Measurements from ENCODE around the gene ABI2. TPM values are rescaled to one million over a fixed set of nuclear protein-coding genes. Genes with fewer than 3 reads are reported as not detected.

ABI2 gene
- total RNA-seq, 1 donor from 2014 or later = 161 TPM

DNA sequence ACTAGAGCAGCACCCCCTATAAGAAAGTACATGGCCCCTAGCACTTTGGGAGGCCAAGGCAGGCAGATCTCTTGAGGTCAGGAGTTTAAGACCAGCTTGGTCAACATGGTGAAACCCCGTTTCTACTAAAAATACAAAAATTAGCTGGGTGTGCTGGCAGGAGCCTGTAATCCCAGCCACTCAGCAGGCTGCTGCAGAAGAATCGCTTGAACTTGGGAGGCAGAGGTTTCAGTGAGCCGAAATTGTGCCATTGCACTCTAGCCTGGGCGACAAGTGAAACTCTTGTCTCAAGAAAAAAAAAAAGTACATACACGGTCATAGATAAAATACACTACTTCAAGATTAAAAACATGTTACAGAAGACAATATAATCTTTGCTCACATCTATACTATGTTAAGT lies 143.1 kb downstream of the ABI2 start:
- no peak overlapping the region for H2AFZ ChIP-seq (replicated peaks)
- no peaks in the 10 kb centered on the region for H3K9me3 ChIP-seq (ENCODE audit: low read depth)
- no peak overlapping the region for H3K27ac Mint-ChIP-seq
- no peaks in the 10 kb centered on the region for H3K27me3 Mint-ChIP-seq (ENCODE audit: insufficient read depth, low read depth)
- TF ChIP-seq, protein P1, sequence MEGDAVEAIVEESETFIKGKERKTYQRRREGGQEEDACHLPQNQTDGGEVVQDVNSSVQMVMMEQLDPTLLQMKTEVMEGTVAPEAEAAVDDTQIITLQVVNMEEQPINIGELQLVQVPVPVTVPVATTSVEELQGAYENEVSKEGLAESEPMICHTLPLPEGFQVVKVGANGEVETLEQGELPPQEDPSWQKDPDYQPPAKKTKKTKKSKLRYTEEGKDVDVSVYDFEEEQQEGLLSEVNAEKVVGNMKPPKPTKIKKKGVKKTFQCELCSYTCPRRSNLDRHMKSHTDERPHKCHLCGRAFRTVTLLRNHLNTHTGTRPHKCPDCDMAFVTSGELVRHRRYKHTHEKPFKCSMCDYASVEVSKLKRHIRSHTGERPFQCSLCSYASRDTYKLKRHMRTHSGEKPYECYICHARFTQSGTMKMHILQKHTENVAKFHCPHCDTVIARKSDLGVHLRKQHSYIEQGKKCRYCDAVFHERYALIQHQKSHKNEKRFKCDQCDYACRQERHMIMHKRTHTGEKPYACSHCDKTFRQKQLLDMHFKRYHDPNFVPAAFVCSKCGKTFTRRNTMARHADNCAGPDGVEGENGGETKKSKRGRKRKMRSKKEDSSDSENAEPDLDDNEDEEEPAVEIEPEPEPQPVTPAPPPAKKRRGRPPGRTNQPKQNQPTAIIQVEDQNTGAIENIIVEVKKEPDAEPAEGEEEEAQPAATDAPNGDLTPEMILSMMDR (IDR thresholded peaks at IDR 0.05) = no peak
- no peak for TF ChIP-seq EZH2 (IDR thresholded peaks at IDR 0.05)
- TF ChIP-seq EZH2phosphoT487 (IDR thresholded peaks at IDR 0.05) = no peak
- peaks cover 2% of the 10 kb centered on the region for H3K4me1 Mint-ChIP-seq
- no peaks in the 10 kb centered on the region for H3K9me3 Mint-ChIP-seq
- no peak overlapping the region for H3K4me3 Mint-ChIP-seq
- no peaks in the 10 kb centered on the region for H3K4me1 ChIP-seq
- H3K36me3 Mint-ChIP-seq = no peaks in the 10 kb centered on the region
- no peaks in the 10 kb centered on the region for H3K36me3 ChIP-seq
- no peak for DNase-seq (ENCODE audit: low spot score)
- no peak overlapping the region for H3K27ac ChIP-seq
- H3K4me2 ChIP-seq = no peak overlapping the region
- no peaks in the 10 kb centered on the region for H4K20me1 ChIP-seq (ENCODE audit: low read depth)
- no peak overlapping the region for H3K9ac ChIP-seq
- no peaks in the 10 kb centered on the region for H3K79me2 ChIP-seq (ENCODE audit: low read depth)
- H3F3A ChIP-seq (ENCODE audit: low read depth) = no peaks in the 10 kb centered on the region
- H3K4me3 ChIP-seq = no peak overlapping the region
- H3K27me3 ChIP-seq = no peaks in the 10 kb centered on the region

DNA sequence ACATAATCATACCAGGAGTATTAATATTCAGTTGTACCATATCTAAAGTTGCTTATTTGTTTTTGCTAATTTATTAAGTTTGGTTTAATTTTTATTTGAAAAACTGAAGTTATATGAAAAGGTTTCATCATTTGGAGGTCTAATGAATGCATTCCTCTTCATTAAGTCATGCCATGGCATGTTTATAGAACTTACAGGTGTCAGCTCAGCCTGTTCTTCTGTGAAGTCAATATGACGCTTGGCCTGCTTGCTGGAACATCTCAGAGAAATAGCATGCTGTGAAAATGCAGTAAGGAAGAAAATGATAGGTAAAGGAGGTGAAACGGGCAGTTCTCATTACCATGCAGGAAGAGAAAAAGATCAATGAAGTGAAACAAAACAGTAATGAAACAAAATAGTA lies 148.7 kb downstream of the ABI2 start:
- Histone ChIP-seq H2AFZ (replicated peaks) (no peak overlapping the region), H3F3A (ENCODE audit: low read depth) (no peaks in the 10 kb centered on the region), H3K4me2 (no peak overlapping the region), H3K27me3 (no peaks in the 10 kb centered on the region), H4K20me1 (ENCODE audit: low read depth) (no peaks in the 10 kb centered on the region), H3K36me3 (no peaks in the 10 kb centered on the region), H3K9me3 (ENCODE audit: low read depth) (no peaks in the 10 kb centered on the region), H3K4me3 (no peak overlapping the region), H3K27ac (no peak overlapping the region), H3K79me2 (ENCODE audit: low read depth) (no peaks in the 10 kb centered on the region), H3K9ac (no peak overlapping the region), H3K4me1 (no peaks in the 10 kb centered on the region)
- Mint-ChIP-seq H3K9me3 (no peaks in the 10 kb centered on the region), H3K27ac (no peak overlapping the region), H3K27me3 (ENCODE audit: insufficient read depth, low read depth) (no peaks in the 10 kb centered on the region), H3K4me3 (no peak overlapping the region), H3K36me3 (peaks cover 3% of the 10 kb centered on the region), H3K4me1 (no peaks in the 10 kb centered on the region)
- TF ChIP-seq, protein P1 (IDR thresholded peaks at IDR 0.05) = no peak
- TF ChIP-seq EZH2 (IDR thresholded peaks at IDR 0.05) (no peak), EZH2phosphoT487 (IDR thresholded peaks at IDR 0.05) (no peak)
- no peak for DNase-seq (ENCODE audit: low spot score)

DNA sequence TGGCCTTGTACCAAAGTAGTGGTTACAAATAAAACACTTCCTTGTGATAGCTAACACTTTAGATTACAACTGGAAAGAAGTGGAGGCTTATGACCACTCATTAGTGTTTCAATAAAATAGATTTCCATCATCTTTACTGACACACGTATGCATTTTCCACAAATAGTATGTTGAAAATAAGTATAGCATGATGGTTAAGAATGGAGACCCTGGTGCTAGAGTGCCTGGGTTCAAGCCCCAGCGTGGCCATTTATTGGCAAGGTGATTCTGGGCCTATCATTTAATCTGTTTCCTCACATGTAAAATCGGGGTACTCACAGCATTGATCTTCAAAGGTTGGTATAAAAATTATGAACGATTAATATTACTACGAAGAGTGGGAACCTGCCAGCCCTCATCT lies 152.4 kb downstream of the ABI2 start:
- peaks cover 6% of the 10 kb centered on the region for H3K4me1 Mint-ChIP-seq

More for the DNA sequence above, 152.4 kb downstream of the ABI2 start:
- H3K27me3 ChIP-seq = no peaks in the 10 kb centered on the region
- H3F3A ChIP-seq (ENCODE audit: low read depth) = peaks cover 10% of the 10 kb centered on the region
- H3K9me3 ChIP-seq (ENCODE audit: low read depth) = no peaks in the 10 kb centered on the region
- H3K79me2 ChIP-seq (ENCODE audit: low read depth) = no peaks in the 10 kb centered on the region
- no peak overlapping the region for H3K27ac ChIP-seq
- H3K9ac ChIP-seq = no peak overlapping the region
- no peak for DNase-seq (ENCODE audit: low spot score)
- TF ChIP-seq, protein P1 (IDR thresholded peaks at IDR 0.05) = no peak
- TF ChIP-seq EZH2phosphoT487 (IDR thresholded peaks at IDR 0.05) (no peak), EZH2 (IDR thresholded peaks at IDR 0.05) (no peak)
- no peaks in the 10 kb centered on the region for H4K20me1 ChIP-seq (ENCODE audit: low read depth)
- H3K36me3 ChIP-seq = no peaks in the 10 kb centered on the region
- no peak overlapping the region for H3K4me3 ChIP-seq
- Mint-ChIP-seq H3K36me3 (peaks cover 5% of the 10 kb centered on the region), H3K9me3 (no peaks in the 10 kb centered on the region), H3K4me3 (no peak overlapping the region), H3K27ac (no peak overlapping the region), H3K27me3 (ENCODE audit: insufficient read depth, low read depth) (no peaks in the 10 kb centered on the region)
- H3K4me1 ChIP-seq = peaks cover 6% of the 10 kb centered on the region
- H3K4me2 ChIP-seq = no peak overlapping the region
- H2AFZ ChIP-seq (replicated peaks) = no peak overlapping the region

All from neural progenitor cell (in vitro differentiated cells).